Keratinocyte (primary cell): ENCODE data around the gene CD274.

Experiments used
- EZH2 ChIP-seq: IDR thresholded peaks from one replicate; pipeline ENCODE4 v1.6.1; 2012; ENCODE audit warnings: inconsistent platforms, mild to moderate bottlenecking, low read length, moderate library complexity
- TF ChIP-seq, protein P1 (sequence below), 3 experiments: IDR thresholded peaks in 1 of 3; conservative IDR thresholded peaks in 1 of 3; optimal IDR thresholded peaks in 1 of 3; 2 replicates in 2 of 3; 3 replicates in 1 of 3; pipeline versions ENCODE3 to v1.5.1; 2011; ENCODE audit warnings: low read length in 3 of 3, mild to moderate bottlenecking in 3 of 3, moderate library complexity in 2 of 3, control low read depth in 1 of 3, inconsistent platforms in 1 of 3; ENCODE audit not compliant: insufficient read depth in 2 of 3; ENCODE audit errors: extremely low read depth in 1 of 3

DNA sequence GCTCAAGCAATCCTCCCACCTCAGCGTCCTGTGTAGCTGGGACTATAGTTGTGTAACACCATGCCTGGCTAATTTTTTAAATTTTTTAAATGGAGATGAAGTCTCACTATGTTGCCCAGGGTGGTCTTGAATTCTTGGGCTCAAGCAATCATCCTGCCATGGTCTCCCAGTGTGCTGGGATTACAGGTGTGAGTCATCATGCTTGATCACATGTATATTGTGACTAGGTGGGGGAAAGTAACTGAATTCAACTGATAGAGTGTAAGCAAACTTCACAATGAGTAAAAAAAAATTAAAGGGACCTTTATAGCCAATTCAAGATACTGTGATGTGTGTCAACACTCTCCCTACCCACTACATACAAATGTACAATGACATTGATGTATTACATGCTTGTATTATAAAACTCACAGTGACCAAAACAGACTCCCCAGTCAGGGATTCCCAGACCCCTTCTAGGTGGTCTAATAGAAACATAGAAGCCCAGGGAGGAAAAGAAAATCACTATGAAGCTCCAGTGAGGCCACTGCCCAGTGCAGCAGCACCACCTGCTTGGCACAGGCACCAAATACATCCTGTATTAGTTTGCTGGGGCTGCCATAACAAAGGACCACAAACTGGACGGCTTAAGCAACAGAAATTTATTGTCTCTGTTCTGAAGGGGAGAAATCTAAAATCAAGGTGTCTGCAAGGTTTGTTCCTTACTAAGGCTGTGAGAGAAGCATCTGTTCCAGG is 21.4 kb upstream of the CD274 start:
- TF ChIP-seq, protein P1, sequence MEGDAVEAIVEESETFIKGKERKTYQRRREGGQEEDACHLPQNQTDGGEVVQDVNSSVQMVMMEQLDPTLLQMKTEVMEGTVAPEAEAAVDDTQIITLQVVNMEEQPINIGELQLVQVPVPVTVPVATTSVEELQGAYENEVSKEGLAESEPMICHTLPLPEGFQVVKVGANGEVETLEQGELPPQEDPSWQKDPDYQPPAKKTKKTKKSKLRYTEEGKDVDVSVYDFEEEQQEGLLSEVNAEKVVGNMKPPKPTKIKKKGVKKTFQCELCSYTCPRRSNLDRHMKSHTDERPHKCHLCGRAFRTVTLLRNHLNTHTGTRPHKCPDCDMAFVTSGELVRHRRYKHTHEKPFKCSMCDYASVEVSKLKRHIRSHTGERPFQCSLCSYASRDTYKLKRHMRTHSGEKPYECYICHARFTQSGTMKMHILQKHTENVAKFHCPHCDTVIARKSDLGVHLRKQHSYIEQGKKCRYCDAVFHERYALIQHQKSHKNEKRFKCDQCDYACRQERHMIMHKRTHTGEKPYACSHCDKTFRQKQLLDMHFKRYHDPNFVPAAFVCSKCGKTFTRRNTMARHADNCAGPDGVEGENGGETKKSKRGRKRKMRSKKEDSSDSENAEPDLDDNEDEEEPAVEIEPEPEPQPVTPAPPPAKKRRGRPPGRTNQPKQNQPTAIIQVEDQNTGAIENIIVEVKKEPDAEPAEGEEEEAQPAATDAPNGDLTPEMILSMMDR (optimal IDR thresholded peaks at IDR 0.05 in 1 of 3, IDR thresholded peaks at IDR 0.05 in 1 of 3, conservative IDR thresholded peaks at IDR 0.05 in 1 of 3; ENCODE audit: extremely low read depth in 1 of 3, insufficient read depth in 2 of 3, low read length in 3 of 3) = no peak
- no peak for TF ChIP-seq EZH2
